Suprapubic skin (tissue), 4 donors: ENCODE results near the gene DPEP1. TPM values are rescaled to one million over a fixed set of nuclear protein-coding genes. Genes with fewer than 3 reads are reported as not detected.

Experiments
- DNase-seq, 2 donors: peaks; one replicate each; pipeline ENCODE4 v3.0.0-alpha.2; 2019; ENCODE audit warnings: low spot score in 2 of 2
- H3K27ac ChIP-seq: fragments of 200-600 bp; sonication (generic); one replicate; pipeline ENCODE4 v1.5.1; 2019
- H3K27me3 ChIP-seq: fragments of 200-600 bp; sonication (generic); one replicate; pipeline ENCODE4 v1.5.1; 2019
- H3K36me3 ChIP-seq: fragments of 200-600 bp; sonication (generic); one replicate; pipeline ENCODE4 v1.5.1; 2019
- H3K4me1 ChIP-seq: fragments of 200-600 bp; sonication (generic); one replicate; pipeline ENCODE4 v1.5.1; 2019
- H3K4me3 ChIP-seq: fragments of 200-600 bp; sonication (generic); one replicate; pipeline ENCODE4 v1.5.1; 2019; ENCODE audit warnings: mild to moderate bottlenecking
- H3K9me3 ChIP-seq: fragments of 200-600 bp; sonication (generic); one replicate; pipeline ENCODE4 v1.5.1; 2019
- CTCF ChIP-seq, 2 donors: fragments of 200-600 bp in 1 of 2; fragments of 450-650 bp in 1 of 2; sonication (generic) in 1 of 2; IDR thresholded peaks; one replicate each; pipeline ENCODE4 v1.5.1; 2016 to 2019; ENCODE audit warnings: antibody characterized with exemption in 2 of 2, mild to moderate bottlenecking in 1 of 2, moderate library complexity in 1 of 2
- EP300 ChIP-seq: sonication (generic); formaldehyde crosslinking; IDR thresholded peaks from one replicate; pipeline ENCODE4 v1.6.1; 2017; ENCODE audit warnings: antibody characterized with exemption
- POLR2A ChIP-seq, 2 donors: fragments of 450-650 bp; IDR thresholded peaks; one replicate each; pipeline ENCODE4 v1.6.1; 2017; ENCODE audit warnings: antibody characterized with exemption in 2 of 2, mild to moderate bottlenecking in 2 of 2, moderate library complexity in 2 of 2
- POLR2AphosphoS5 ChIP-seq, 3 donors: sonication (generic); formaldehyde crosslinking; IDR thresholded peaks; one replicate each; pipeline ENCODE4 v1.6.1; 2017; ENCODE audit warnings: antibody characterized with exemption in 3 of 3
- WGBS: methylation state at CpG from one replicate; pipeline ENCODE4 v1.1.5; 2018; 5-methylcytosine and 5-hydroxymethylcytosine counted together
- total RNA-seq, 4 donors: library from RNA; depleted of rRNA; stranded (reverse); fragments of >200 nt; gene quantifications; one replicate each; pipeline ENCODE4 v1.1.0, GENCODE V29; 2016

The DPEP1 gene
- total RNA-seq, 4 donors from 2014 or later, result 1.3 to 2.3 (median 2.2) TPM; not detected in 1

- H3K36me3 ChIP-seq, result no peaks in the 10 kb centered on the region
- no peak for TF ChIP-seq CTCF (IDR thresholded peaks at IDR 0.05)
- no peak for TF ChIP-seq POLR2A (IDR thresholded peaks at IDR 0.05)
- no peak for TF ChIP-seq EP300
- TF ChIP-seq POLR2AphosphoS5 (IDR thresholded peaks at IDR 0.05), result no peak
- 51% methylated on average over 4 of the region's 5 CpGs for WGBS
Measured at GRCh38 chr16:89602952-89603590, 10.4 kb upstream of the DPEP1 start.

GRCh38 chr16:89604764-89605163 is 8.7 kb upstream of the DPEP1 start:
- H3K9me3 ChIP-seq, result no peaks in the 10 kb centered on the region

More at GRCh38 chr16:89602952-89603590, 10.4 kb upstream of the DPEP1 start:
- Histone ChIP-seq H3K27ac (no peak overlapping the region), H3K27me3 (peaks cover 11% of the 10 kb centered on the region), H3K9me3 (no peaks in the 10 kb centered on the region), H3K4me1 (peaks cover 26% of the 10 kb centered on the region), H3K4me3 (no peak overlapping the region)
- DNase-seq, result no peak

GRCh38 chr16:89605186-89605970 is 8.1 kb upstream of the DPEP1 start:
- H3K27ac ChIP-seq, result no peak overlapping the region
- peaks cover 11% of the 10 kb centered on the region for H3K27me3 ChIP-seq
- no peak overlapping the region for H3K4me3 ChIP-seq
- no peaks in the 10 kb centered on the region for H3K36me3 ChIP-seq
- no peaks in the 10 kb centered on the region for H3K9me3 ChIP-seq
- no peak for DNase-seq
- TF ChIP-seq CTCF (IDR thresholded peaks at IDR 0.05) (no peak), POLR2AphosphoS5 (IDR thresholded peaks at IDR 0.05) (no peak), EP300 (no peak), POLR2A (IDR thresholded peaks at IDR 0.05) (no peak)
- no CpG with 5 or more reads among the region's 34 CpGs for WGBS
- H3K4me1 ChIP-seq, result peaks cover 22% of the 10 kb centered on the region

More at GRCh38 chr16:89604764-89605163, 8.7 kb upstream of the DPEP1 start:
- H3K27me3 ChIP-seq, result peaks cover 11% of the 10 kb centered on the region
- no peak for DNase-seq
- WGBS, result 78% methylated on average over 11 of the region's 16 CpGs
- TF ChIP-seq POLR2A (IDR thresholded peaks at IDR 0.05), result no peak
- TF ChIP-seq POLR2AphosphoS5 (IDR thresholded peaks at IDR 0.05), result no peak
- TF ChIP-seq EP300, result no peak
- no peak for TF ChIP-seq CTCF (IDR thresholded peaks at IDR 0.05)
- H3K36me3 ChIP-seq, result no peaks in the 10 kb centered on the region
- peaks cover 22% of the 10 kb centered on the region for H3K4me1 ChIP-seq
- no peak overlapping the region for H3K27ac ChIP-seq
- no peak overlapping the region for H3K4me3 ChIP-seq

- TF ChIP-seq POLR2A (IDR thresholded peaks at IDR 0.05) (no peak), POLR2AphosphoS5 (IDR thresholded peaks at IDR 0.05) (no peak), EP300 (no peak), CTCF (IDR thresholded peaks at IDR 0.05) (no peak)
- peaks cover 22% of the 10 kb centered on the region for H3K4me1 ChIP-seq
- H3K4me3 ChIP-seq, result no peak overlapping the region
- no peak overlapping the region for H3K27ac ChIP-seq
- WGBS, result 65% methylated on average over 9 of the region's 9 CpGs
- no peaks in the 10 kb centered on the region for H3K9me3 ChIP-seq
- DNase-seq, result no peak
- no peaks in the 10 kb centered on the region for H3K36me3 ChIP-seq
- H3K27me3 ChIP-seq, result peaks cover 11% of the 10 kb centered on the region
Measured at GRCh38 chr16:89606006-89606405, 7.4 kb upstream of the DPEP1 start.

- TF ChIP-seq POLR2AphosphoS5 (IDR thresholded peaks at IDR 0.05) (no peak), EP300 (no peak), CTCF (IDR thresholded peaks at IDR 0.05) (no peak), POLR2A (IDR thresholded peaks at IDR 0.05) (no peak)
- Histone ChIP-seq H3K4me1 (peaks cover 14% of the 10 kb centered on the region), H3K27me3 (peaks cover 11% of the 10 kb centered on the region), H3K27ac (no peak overlapping the region), H3K9me3 (no peaks in the 10 kb centered on the region), H3K36me3 (no peaks in the 10 kb centered on the region), H3K4me3 (no peak overlapping the region)
- WGBS, result 84% methylated on average over 8 of the region's 9 CpGs
- no peak for DNase-seq
Measured at GRCh38 chr16:89607453-89607852, 6.0 kb upstream of the DPEP1 start.
